GM10847 (cell line): ENCODE data around the gene HIGD2B.
A peak's percentile ranks its signal among the peaks of the same experiment; 100 is the strongest.

Source experiments
- POLR2A ChIP-seq: IDR thresholded peaks from 2 replicates; pipeline ENCODE4 v1.6.1; 2011; ENCODE audit not compliant: insufficient read length; ENCODE audit errors: extremely low read depth

The HIGD2B gene, protein sequence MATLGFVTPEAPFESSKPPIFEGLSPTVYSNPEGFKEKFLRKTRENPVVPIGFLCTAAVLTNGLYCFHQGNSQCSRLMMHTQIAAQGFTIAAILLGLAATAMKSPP

GRCh38 chr15:72685925-72686794 is at the start of gene HIGD2B, which contains the start of gene BBS4:
Gene HIGD2B (minus strand): TSS chr15:72686182. CDS start chr15:72676374, 9,808 bp downstream.
Gene BBS4 (plus strand): TSS chr15:72686207. CDS start chr15:72686228, 21 bp downstream.
- peak; percentile 73 for TF ChIP-seq POLR2A

- TF ChIP-seq POLR2A = no peak
Observed at GRCh38 chr15:72735111-72735510, 49.1 kb upstream of the HIGD2B start.

DNA sequence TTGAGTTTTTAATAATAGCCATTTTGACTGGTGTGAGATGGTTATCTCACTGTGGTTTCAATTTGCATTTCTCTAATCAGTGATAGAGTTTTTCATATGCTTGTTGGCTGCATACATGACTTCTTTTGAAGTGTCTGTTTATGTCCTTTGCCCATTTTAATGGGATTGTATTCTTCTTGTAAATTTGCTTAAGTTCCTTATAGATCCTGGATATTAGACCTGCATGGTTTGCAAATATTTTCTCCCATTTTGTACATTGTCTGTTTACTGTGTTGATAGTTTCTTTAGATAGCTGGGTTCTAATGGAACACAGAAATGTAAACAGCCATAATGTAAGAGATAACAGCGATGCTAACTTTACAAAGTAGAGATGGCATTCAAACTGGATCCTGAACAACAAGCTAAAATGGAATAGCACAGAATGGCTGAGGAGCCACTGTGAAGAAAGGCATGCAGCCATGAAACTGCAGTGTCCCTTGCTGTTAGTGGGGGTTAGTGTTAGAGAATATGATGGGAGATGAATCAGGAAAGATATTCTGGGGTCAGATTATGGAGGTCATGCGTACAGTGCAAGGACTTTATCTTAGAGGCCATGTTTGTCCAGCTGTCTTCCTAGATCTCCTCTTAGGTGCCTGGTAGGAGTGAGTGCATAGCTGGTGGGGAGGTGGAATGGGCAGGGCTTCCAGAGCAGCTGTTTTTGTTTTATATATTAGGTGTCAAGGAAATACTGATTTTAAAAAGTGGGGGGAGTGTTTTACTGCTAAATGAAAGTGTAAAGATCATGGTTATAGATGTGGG is 48.2 kb upstream of the HIGD2B start:
- TF ChIP-seq POLR2A = no peak

- TF ChIP-seq POLR2A = no peak
Observed at GRCh38 chr15:72732516-72732915, 46.5 kb upstream of the HIGD2B start.

GRCh38 chr15:72732086-72732485 is 46.1 kb upstream of the HIGD2B start:
- TF ChIP-seq POLR2A = no peak

DNA sequence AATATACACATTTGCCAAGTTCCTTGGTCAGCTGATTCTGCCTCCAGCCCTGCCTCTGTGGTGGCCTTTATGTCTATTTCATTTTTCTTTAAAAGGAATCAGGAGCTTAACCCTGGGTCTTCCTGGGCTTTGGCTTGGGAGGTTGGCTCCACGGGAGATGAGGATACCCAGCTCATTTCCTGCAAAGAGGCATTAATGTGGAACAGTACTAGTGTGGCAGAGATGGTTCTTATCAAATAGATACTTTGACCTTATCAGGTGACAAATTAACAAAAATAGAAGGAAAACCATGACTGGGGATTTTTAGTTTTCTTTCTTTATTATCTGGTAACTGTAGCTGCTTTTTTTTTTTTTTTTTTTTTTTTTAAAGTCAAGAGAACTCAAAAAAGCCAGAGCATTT is 42.8 kb upstream of the HIGD2B start:
- no peak for TF ChIP-seq POLR2A

- TF ChIP-seq POLR2A = no peak
Observed at GRCh38 chr15:72727154-72727553, 41.2 kb upstream of the HIGD2B start.

DNA sequence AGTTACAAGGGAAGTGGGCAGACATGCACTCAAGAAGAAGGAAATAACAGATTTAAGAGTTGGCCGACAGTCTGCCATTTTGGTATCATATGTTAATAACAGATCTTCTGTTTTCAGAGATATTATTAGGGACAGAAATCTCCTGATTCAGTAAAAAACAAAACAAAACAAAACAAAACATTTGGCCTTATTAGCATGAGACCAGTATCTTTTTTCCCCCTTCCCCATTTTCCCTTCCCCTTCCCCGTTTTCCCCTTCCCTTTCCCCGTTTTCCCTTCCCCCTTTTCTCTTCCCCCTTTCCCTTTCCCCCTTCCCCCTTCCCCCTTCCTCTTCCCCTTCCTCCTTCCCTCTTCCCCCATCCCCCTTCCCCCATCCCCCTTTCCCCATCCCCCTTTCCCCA is 39.5 kb upstream of the HIGD2B start:
- no peak for TF ChIP-seq POLR2A

DNA sequence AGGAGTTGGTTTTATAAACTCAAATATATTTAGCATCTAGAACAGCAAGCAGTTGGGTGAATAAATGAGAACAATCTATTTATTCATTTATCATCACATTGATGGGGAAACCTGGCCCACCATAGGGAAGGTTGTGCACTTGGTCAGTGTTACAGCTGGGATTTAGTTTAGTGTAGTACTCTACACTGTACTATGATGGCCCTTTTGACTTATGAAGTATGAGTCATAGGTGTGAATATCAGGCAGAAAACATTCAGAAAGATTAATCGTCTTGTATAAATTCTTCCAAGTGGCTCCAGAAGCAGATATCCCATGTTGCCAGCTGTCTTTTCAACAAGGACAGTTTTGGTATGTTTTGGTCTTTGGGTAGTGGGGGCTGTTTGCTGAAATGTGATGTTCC is 38.0 kb upstream of the HIGD2B start:
- no peak for TF ChIP-seq POLR2A

GRCh38 chr15:72722071-72722696 is 36.2 kb upstream of the HIGD2B start:
- no peak for TF ChIP-seq POLR2A

- no peak for TF ChIP-seq POLR2A
Observed at GRCh38 chr15:72706266-72706665, 20.3 kb upstream of the HIGD2B start.

- TF ChIP-seq POLR2A = no peak
Observed at GRCh38 chr15:72700076-72700475, 14.1 kb upstream of the HIGD2B start.

- no peak for TF ChIP-seq POLR2A
Observed at GRCh38 chr15:72698938-72699337, 13.0 kb upstream of the HIGD2B start.

DNA sequence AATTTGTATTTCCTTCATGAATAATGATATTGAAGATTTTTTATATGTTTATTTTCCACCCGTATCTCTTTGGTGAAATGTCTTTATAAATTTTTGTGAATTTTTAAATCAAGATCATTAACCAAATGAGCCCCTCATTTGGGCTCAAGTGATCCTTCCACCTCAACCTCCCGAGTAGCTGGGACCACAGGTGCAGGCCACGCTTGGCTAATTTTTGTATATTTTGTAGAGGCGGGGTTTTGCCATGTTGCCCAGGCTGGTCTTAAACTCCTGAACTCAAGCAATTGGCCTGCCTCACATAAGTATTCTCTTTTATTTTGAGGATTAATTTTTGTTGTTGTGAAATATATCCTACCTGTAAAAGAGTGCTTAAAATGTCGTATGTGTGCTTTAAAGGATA is 5.0 kb upstream of the HIGD2B start:
- TF ChIP-seq POLR2A = no peak

DNA sequence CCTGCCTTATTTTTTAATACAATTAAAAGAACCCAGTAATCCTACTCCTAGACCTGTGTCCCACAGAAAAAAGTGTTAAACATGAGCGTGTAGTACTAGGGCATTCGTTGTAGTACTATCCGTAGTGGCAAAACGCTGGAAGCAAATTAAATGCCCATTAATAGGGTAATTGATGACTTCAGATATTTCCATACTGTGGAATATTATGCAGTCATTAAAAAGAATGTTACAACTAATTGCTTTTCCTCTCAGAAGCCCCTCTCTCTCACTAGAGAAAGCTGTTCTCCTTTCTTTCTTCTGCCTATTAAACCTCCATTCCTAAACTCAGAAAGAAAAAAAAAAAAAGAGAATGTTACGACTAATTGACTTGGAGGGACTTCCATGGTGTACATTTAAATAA is 2.7 kb upstream of the HIGD2B start:
- TF ChIP-seq POLR2A = no peak

GRCh38 chr15:72685301-72685924 is 569 bp downstream of the HIGD2B start:
- no peak for TF ChIP-seq POLR2A

DNA sequence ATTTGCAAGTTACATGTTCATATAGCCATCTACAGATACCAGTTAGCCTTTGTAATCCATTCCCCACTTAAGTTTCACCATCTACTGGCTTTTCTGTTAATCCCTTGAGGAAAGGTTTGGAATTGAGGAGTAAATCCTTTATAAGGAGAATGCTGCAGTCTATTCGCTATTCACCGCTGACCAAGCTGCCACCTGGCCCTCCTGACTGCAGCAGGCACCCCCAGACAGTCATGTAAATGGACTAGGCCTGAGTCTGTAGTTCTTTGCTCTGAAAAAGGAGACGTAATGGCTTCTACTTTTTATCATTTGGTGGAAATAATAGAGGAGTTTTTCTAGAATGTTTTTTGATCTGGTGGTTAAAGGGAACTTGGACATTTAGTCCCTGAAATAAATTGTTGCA is 3.2 kb downstream of the HIGD2B start:
- no peak for TF ChIP-seq POLR2A
